Brain microvascular endothelial cell (primary cell): Measurements from ENCODE around the gene RPRD1B.
"Not testable (repeated sequence)": the region's sequence is repeated elsewhere in the genome, so short reads cannot be mapped to it uniquely, and the experiment has no call there.

Experiments
- DNase-seq: peaks from one replicate; pipeline ENCODE4 v3.0.0-alpha.2; 2020
- H3K27ac ChIP-seq: fragments of 250-450 bp; sonication (Bioruptor Pico); 2 replicates; pipeline ENCODE4 v1.5.1; 2020; ENCODE audit warnings: mild to moderate bottlenecking, moderate library complexity
- H3K27me3 ChIP-seq: fragments of 250-450 bp; sonication (Bioruptor Pico); replicated peaks from 2 replicates; pipeline ENCODE4 v1.5.1; 2020; ENCODE audit warnings: mild to moderate bottlenecking
- H3K36me3 ChIP-seq: fragments of 250-450 bp; sonication (Bioruptor Pico); replicated peaks from 2 replicates; pipeline ENCODE4 v1.5.1; 2020; ENCODE audit warnings: mild to moderate bottlenecking
- H3K4me3 ChIP-seq: 2 replicates; pipeline ENCODE4 v1.5.1; 2011; ENCODE audit warnings: low read depth, mild to moderate bottlenecking, control low read depth, low read length, moderate library complexity
- CTCF ChIP-seq: IDR thresholded peaks from 2 replicates; pipeline ENCODE4 v1.5.1; 2011; ENCODE audit warnings: low read depth, mild to moderate bottlenecking, moderate library complexity, low read length, control low read depth, inconsistent platforms; ENCODE audit errors: missing control alignments
- in situ Hi-C: cut with HindIII; loops from 2 replicates; pipeline ENCODE4 v1.10.0; 2017; ENCODE audit warnings: low sequenced_read_pairs, low pct_ligation_motif_present

Gene RPRD1B

GRCh38 chr20:38004416-38004815, 29.1 kb upstream of the RPRD1B start:
- no peak for DNase-seq
- no peak overlapping the region for H3K27ac ChIP-seq
- H3K27me3 ChIP-seq, result no peaks in the 10 kb centered on the region
- no peaks in the 10 kb centered on the region for H3K36me3 ChIP-seq
- in situ Hi-C loops, result no loop called here
- no peak overlapping the region for H3K4me3 ChIP-seq
- TF ChIP-seq CTCF, result no peak

- no peaks in the 10 kb centered on the region for H3K27me3 ChIP-seq
- in situ Hi-C loops, result no loop called here
- no peaks in the 10 kb centered on the region for H3K36me3 ChIP-seq
- H3K27ac ChIP-seq, result no peak overlapping the region
- TF ChIP-seq CTCF, result no peak
- H3K4me3 ChIP-seq, result no peak overlapping the region
- no peak for DNase-seq
These were observed 27.6 kb upstream of the RPRD1B start for GRCh38 chr20:38005903-38006302.

GRCh38 chr20:38007526-38007925, 26.0 kb upstream of the RPRD1B start:
- in situ Hi-C loops, result no loop called here
- peaks cover 2% of the 10 kb centered on the region for H3K36me3 ChIP-seq
- TF ChIP-seq CTCF, result no peak
- no peak for DNase-seq
- no peak overlapping the region for H3K27ac ChIP-seq
- H3K27me3 ChIP-seq, result no peaks in the 10 kb centered on the region
- H3K4me3 ChIP-seq, result no peak overlapping the region

GRCh38 chr20:38008233-38008944, 25.2 kb upstream of the RPRD1B start:
- peaks cover 3% of the 10 kb centered on the region for H3K36me3 ChIP-seq

GRCh38 chr20:38009416-38009815, 24.1 kb upstream of the RPRD1B start:
- in situ Hi-C loops, H3K36me3 ChIP-seq, H3K27me3 ChIP-seq, H3K4me3 ChIP-seq, DNase-seq, H3K27ac ChIP-seq: not testable (repeated sequence)

More at GRCh38 chr20:38008233-38008944, 25.2 kb upstream of the RPRD1B start:
- H3K27me3 ChIP-seq, result no peaks in the 10 kb centered on the region
- no peak overlapping the region for H3K27ac ChIP-seq
- no peak for DNase-seq
- no peak overlapping the region for H3K4me3 ChIP-seq
- in situ Hi-C loops, result no loop called here
- no peak for TF ChIP-seq CTCF

GRCh38 chr20:38011696-38012095, 21.9 kb upstream of the RPRD1B start:
- Histone ChIP-seq H3K36me3 (peaks cover 7% of the 10 kb centered on the region), H3K27ac (no peak overlapping the region), H3K27me3 (no peaks in the 10 kb centered on the region), H3K4me3 (no peak overlapping the region)
- TF ChIP-seq CTCF, result no peak
- in situ Hi-C loops, result no loop called here
- no peak for DNase-seq
